Activated T-helper 1 cell treated with anti-CD3 and anti-CD28 coated beads, Interleukin-12 subunit alpha, Interleukin-12 subunit beta, Interleukin-2, Interleukin-4 antibody, amounts not matched to agents 30 ng/mL and 10 ng/mL and 1 ng/mL, durations not matched to agents 14 hours and 24 hours and 36 hours (primary cell): ENCODE measurements around the gene KRTAP3-3. TPM values are rescaled to one million over a fixed set of nuclear protein-coding genes. Genes with fewer than 3 reads are reported as not detected.

Experiments
- DNase-seq: peaks from one replicate; pipeline ENCODE4 v3.0.0; 2021; ENCODE audit warnings: low spot score
- H3K27ac Mint-ChIP-seq: one replicate; pipeline ENCODE4 v1.8.0; 2021; ENCODE audit warnings: mild to moderate bottlenecking, mixed read lengths
- H3K27me3 Mint-ChIP-seq: one replicate; pipeline ENCODE4 v1.8.0; 2022; ENCODE audit warnings: mild to moderate bottlenecking, moderate library complexity, mixed read lengths; ENCODE audit not compliant: insufficient read depth
- H3K36me3 Mint-ChIP-seq: one replicate; pipeline ENCODE4 v1.8.0; 2021; ENCODE audit warnings: low read depth, mixed read lengths
- H3K4me1 Mint-ChIP-seq: one replicate; pipeline ENCODE4 v1.8.0; 2021; ENCODE audit warnings: low read depth, mixed read lengths
- H3K4me3 Mint-ChIP-seq: one replicate; pipeline ENCODE4 v1.8.0; 2021; ENCODE audit warnings: mild to moderate bottlenecking, moderate library complexity, mixed read lengths
- H3K9me3 Mint-ChIP-seq: one replicate; pipeline ENCODE4 v1.8.0; 2021; ENCODE audit warnings: mixed read lengths
- intact Hi-C: fragments of 100-400 bp; cut with micrococcal nuclease; formaldehyde crosslinking; loops from one replicate; pipeline ENCODE4 v1.15.1; 2024
- total RNA-seq: library from RNA; stranded (reverse); gene quantifications from 2 replicates; pipeline ENCODE4 v1.2.3, GENCODE V29; 2022

The KRTAP3-3 gene
- total RNA-seq, 1 donor from 2014 or later = not detected

DNA sequence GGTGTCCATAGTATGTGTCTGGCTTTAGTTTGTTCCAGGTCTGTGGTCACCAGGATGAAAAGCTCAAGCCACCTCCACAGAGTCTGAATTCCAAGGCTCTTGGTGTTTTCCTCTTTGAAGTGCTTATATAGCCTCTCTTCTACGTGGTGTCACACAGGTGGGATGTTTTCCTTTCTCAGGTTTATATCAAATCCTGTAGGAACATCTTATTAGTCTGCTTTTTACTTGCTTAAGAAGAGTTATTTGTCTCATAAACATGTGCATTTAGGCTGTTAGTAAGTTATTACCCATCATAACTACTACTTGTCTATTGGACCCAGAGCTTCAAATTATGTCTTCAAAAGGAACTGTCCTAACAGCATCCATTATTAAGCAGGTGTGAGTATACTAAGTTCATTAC is 27.1 kb downstream of the KRTAP3-3 start, which contains the start of gene KRT39:
Gene KRT39 (minus strand): TSS at position 101 of the 400 bp plus-strand sequence. CDS start 92 bp downstream, at position 9.
- intact Hi-C loops = no loop called here
- no peak for DNase-seq
- Mint-ChIP-seq H3K4me1 (no peaks in the 10 kb centered on the region), H3K36me3 (no peaks in the 10 kb centered on the region), H3K27me3 (peaks cover 11% of the 10 kb centered on the region), H3K9me3 (peaks cover 5% of the 10 kb centered on the region), H3K27ac (no peak within 1 kb of the TSS), H3K4me3 (no peak within 1 kb of the TSS)

DNA sequence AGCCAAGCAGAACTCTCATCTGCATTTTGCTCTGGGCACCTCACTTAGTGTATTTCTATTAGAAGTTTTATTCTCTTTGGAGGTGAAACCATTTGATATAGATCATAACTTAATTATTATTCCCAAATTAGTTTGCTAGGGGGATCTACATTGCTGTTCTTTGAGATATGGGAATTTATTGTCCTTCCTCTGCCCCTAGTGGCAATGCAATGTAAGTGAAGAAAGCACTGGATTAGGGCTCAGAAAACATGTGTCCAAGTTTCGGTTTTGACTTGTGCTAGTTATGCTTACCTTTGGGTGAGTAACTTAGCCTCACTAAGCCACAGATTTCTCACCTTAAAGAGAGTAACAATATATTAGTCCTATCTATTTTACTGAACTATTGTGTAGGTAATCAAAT is 30.1 kb downstream of the KRTAP3-3 start:
- peaks cover 10% of the 10 kb centered on the region for H3K27me3 Mint-ChIP-seq
- no peak for DNase-seq
- intact Hi-C loops = no loop called here
- H3K9me3 Mint-ChIP-seq = peaks cover 5% of the 10 kb centered on the region
- H3K4me3 Mint-ChIP-seq = no peak overlapping the region
- H3K4me1 Mint-ChIP-seq = peaks cover 6% of the 10 kb centered on the region
- H3K36me3 Mint-ChIP-seq = no peaks in the 10 kb centered on the region
- H3K27ac Mint-ChIP-seq = no peak overlapping the region

DNA sequence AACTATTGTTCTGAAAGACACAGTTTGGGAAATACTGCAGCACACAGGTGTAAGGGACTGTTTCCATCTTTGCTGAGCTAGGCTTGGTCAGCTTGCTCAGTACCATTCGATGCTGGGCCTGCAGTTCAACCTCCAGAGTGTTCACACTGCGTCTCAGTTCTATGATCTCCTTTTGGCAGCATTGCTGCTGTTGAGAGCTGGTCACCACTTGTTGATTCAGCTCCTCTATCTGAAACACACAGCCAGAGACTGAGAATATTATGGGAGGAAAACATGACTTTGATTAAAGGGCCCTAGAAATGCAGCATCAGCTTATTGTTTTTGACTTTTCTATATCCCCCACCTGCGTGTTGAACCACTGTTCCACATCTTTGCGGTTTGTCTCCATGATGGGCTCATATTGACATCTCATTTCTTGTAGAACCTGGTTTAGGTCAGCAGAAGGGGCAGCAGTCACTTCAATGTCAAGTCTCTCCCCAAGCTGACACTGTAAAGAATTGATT is 31.9 kb downstream of the KRTAP3-3 start:
- H3K9me3 Mint-ChIP-seq = peaks cover 5% of the 10 kb centered on the region
- peaks cover 6% of the 10 kb centered on the region for H3K4me1 Mint-ChIP-seq

DNA sequence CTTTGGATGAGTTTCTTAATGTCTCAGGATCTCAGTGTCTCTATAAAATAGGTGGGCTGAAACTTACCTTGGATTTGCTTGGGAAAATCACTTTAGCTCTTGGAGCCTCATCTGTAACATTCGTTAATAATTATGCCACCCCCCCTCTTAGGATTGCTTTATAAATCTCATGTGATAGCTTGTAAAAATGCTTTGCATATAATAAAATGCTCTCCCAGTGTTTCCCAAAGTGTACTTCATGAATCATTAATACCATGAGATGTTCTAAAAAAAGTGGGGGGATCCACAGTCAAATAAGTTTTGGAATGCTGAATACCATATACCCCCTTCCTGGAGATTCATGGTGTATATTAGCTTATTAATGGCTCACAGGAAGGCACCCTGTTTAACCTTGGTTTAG is 32.4 kb downstream of the KRTAP3-3 start:
- Mint-ChIP-seq H3K27ac (no peak overlapping the region), H3K27me3 (peaks cover 16% of the 10 kb centered on the region), H3K4me1 (peaks cover 6% of the 10 kb centered on the region), H3K4me3 (no peak overlapping the region), H3K9me3 (peaks cover 5% of the 10 kb centered on the region), H3K36me3 (no peaks in the 10 kb centered on the region)
- intact Hi-C loops = no loop called here
- no peak for DNase-seq

More for the DNA sequence above, 31.9 kb downstream of the KRTAP3-3 start:
- Mint-ChIP-seq H3K36me3 (no peaks in the 10 kb centered on the region), H3K27ac (no peak overlapping the region), H3K4me3 (no peak overlapping the region), H3K27me3 (peaks cover 11% of the 10 kb centered on the region)
- no peak for DNase-seq
- intact Hi-C loops = no loop called here

DNA sequence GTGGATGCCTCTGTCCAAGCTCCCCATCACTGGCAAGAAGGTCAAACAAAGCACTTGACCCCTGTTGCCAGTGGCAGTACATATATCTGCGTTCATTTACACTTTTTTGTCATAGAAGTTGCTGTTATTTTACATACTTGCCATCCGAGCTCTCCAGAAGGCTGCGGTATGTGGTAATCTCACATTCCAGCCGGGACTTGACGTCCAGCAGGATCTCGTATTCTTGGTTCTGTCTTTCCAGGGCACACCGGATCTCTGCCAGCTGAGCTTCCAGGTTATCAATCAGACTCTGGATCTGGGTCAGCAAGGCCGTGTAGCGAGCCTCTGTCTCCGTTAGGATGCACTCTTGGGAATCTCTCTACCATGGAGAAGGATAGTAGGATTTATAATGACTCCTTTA is 33.8 kb downstream of the KRTAP3-3 start:
- H3K27me3 Mint-ChIP-seq = peaks cover 13% of the 10 kb centered on the region
- peaks cover 6% of the 10 kb centered on the region for H3K4me1 Mint-ChIP-seq
- H3K4me3 Mint-ChIP-seq = no peak overlapping the region
- no peaks in the 10 kb centered on the region for H3K9me3 Mint-ChIP-seq
- H3K27ac Mint-ChIP-seq = no peak overlapping the region
- no peaks in the 10 kb centered on the region for H3K36me3 Mint-ChIP-seq
- intact Hi-C loops = no loop called here
- no peak for DNase-seq

DNA sequence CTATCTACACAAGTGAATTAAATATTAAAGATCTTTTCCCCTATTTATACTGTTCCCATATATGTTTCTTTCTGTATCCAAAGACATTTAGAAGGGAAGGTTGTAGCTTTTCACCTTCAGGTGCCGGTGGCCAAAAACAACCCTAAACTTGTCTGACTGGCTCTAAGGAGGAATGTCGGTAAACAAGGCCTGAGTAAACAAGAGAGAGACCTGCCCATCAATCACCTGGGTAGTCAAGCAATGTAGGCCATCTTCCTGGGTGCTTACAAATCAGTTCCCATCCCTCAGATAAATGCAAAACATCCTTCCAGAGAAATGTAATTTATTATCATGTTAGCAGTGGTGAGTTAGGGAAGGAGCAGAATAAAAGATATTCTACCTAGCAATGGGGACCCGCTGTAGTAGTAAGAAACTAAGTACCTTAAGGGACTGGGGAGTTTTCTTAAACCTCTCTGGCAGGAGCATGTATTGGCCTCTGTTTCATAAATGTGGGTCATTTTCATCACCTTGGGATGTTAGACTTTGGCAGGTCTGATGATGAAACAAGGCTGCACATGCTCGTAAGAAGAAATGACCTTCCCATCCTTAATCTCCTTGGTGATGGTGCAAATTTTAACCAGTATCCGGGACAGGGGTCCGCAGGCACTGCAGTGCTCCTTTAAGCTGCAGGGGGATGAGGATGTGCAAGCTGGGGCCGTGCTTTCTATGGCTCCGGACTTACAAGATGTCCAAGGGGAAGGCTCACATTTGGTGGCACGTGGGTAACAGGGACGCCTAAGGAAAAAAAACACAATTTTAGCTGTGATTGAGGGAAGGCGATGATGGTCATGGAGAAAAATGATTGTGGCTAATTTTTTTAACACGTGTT is 35.6 kb downstream of the KRTAP3-3 start:
- no peaks in the 10 kb centered on the region for H3K36me3 Mint-ChIP-seq
- H3K4me3 Mint-ChIP-seq = no peak overlapping the region
- H3K9me3 Mint-ChIP-seq = no peaks in the 10 kb centered on the region
- intact Hi-C loops = no loop called here
- H3K27ac Mint-ChIP-seq = no peak overlapping the region
- no peak for DNase-seq
- peaks cover 15% of the 10 kb centered on the region for H3K27me3 Mint-ChIP-seq
- peaks cover 6% of the 10 kb centered on the region for H3K4me1 Mint-ChIP-seq

DNA sequence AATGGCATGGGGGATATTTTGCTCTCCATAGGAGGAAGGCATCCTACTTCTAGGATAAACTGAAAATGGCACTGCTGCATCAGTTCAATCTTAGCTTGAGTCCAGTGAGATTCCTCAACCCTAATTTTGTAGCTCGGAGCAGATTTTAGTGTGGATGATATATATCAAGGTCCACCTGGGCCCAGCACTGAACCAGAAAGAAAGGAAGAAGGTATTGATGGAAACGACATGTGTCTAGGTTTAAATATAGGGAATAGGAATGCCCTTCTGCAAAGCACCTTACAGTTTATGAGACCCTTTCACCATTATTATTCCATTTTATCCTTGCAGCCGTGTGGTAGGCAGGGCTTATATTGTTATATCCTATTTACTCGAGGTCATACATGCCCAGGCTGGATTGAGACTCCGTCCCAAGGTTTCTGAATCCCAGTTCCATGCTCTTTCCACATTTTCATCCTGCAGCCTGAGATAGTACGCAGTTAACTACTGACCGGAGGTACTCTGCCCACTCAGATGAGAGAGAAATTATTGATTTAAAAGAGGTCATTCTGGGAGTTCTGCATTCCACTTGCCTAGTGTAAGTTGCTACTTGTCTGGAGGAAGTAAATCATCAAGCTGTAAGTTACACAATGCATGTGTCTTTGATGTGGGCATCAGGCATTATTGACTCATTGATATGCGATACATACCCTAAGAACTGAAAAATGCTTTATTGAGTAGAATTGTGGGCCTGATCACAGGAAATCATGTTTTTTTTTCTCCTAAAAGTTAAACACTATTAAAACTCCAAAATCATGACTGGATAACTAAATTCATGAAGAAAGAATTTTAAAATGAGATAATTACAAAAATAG is 37.3 kb downstream of the KRTAP3-3 start:
- peaks cover 6% of the 10 kb centered on the region for H3K4me1 Mint-ChIP-seq
- no peak for DNase-seq
- peaks cover 19% of the 10 kb centered on the region for H3K27me3 Mint-ChIP-seq
- H3K27ac Mint-ChIP-seq = no peak overlapping the region
- H3K36me3 Mint-ChIP-seq = no peaks in the 10 kb centered on the region
- H3K9me3 Mint-ChIP-seq = no peaks in the 10 kb centered on the region
- no peak overlapping the region for H3K4me3 Mint-ChIP-seq
- intact Hi-C loops = no loop called here

DNA sequence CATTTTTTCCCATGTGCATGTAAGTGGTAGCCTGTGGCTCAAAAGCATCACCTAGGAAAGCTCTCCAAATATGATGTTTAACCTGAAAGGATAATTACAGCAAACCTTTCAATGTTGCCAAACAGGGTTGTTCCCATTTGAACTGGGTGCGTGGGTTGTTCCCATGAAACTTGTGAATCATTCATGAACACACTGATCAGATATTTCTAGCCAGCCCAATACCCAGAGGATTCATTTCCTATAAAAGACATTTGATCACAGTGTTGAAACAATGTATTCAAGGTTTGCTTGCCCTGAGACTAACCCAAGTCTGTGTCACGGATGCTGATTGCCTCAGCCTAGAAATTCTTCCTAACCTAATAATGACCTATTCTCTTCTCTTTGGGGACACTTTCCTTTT is 40.1 kb downstream of the KRTAP3-3 start:
- H3K4me3 Mint-ChIP-seq = no peak overlapping the region
- H3K27ac Mint-ChIP-seq = no peak overlapping the region
- no peaks in the 10 kb centered on the region for H3K36me3 Mint-ChIP-seq
- H3K9me3 Mint-ChIP-seq = no peaks in the 10 kb centered on the region
- peaks cover 19% of the 10 kb centered on the region for H3K27me3 Mint-ChIP-seq
- DNase-seq = no peak
- intact Hi-C loops = no loop called here
- no peaks in the 10 kb centered on the region for H3K4me1 Mint-ChIP-seq

DNA sequence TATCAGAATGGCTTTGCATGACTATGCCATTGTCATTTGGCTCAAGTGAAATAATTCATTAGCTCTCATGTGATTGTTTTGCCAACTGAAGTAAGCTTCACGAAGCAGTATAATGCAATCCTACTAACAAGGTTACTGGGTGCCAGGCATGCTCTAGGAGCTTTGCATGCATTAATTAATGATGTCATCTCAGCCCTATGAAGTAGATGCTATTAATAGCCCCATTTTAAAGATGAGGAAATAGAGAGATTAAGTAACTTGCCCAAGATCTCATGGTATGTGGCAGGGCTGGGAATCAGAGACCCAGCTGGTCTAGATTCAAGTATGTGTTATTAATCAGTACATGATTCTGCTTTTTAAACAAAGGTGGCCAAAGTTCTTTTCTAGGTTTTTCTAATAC is 41.3 kb downstream of the KRTAP3-3 start:
- no peak overlapping the region for H3K27ac Mint-ChIP-seq
- no peaks in the 10 kb centered on the region for H3K36me3 Mint-ChIP-seq
- H3K9me3 Mint-ChIP-seq = no peaks in the 10 kb centered on the region
- H3K27me3 Mint-ChIP-seq = peaks cover 18% of the 10 kb centered on the region
- intact Hi-C loops = no loop called here
- no peak overlapping the region for H3K4me3 Mint-ChIP-seq
- no peaks in the 10 kb centered on the region for H3K4me1 Mint-ChIP-seq
- no peak for DNase-seq

DNA sequence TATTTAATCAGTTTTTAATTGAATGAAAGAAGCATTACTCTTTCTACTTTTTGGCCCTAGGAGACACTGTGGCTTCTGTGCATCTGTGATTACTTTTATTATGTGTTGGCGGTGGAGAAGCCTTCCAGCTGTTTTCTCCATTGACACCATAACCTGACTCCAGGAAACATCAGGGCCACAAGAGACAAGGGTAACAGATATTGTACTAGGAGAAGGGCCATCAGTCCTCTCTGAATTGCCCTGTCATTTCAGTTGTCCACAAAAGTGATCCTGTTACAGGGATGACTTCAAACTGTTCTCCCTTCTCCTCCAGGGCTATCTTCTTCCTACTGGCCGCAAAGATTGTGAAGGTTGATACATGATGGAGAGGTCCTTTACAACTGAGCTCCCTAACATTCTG is 41.8 kb downstream of the KRTAP3-3 start:
- no peak for DNase-seq
- H3K4me3 Mint-ChIP-seq = no peak overlapping the region
- no peaks in the 10 kb centered on the region for H3K36me3 Mint-ChIP-seq
- no peaks in the 10 kb centered on the region for H3K4me1 Mint-ChIP-seq
- intact Hi-C loops = no loop called here
- H3K9me3 Mint-ChIP-seq = no peaks in the 10 kb centered on the region
- H3K27ac Mint-ChIP-seq = no peak overlapping the region
- H3K27me3 Mint-ChIP-seq = peaks cover 21% of the 10 kb centered on the region

DNA sequence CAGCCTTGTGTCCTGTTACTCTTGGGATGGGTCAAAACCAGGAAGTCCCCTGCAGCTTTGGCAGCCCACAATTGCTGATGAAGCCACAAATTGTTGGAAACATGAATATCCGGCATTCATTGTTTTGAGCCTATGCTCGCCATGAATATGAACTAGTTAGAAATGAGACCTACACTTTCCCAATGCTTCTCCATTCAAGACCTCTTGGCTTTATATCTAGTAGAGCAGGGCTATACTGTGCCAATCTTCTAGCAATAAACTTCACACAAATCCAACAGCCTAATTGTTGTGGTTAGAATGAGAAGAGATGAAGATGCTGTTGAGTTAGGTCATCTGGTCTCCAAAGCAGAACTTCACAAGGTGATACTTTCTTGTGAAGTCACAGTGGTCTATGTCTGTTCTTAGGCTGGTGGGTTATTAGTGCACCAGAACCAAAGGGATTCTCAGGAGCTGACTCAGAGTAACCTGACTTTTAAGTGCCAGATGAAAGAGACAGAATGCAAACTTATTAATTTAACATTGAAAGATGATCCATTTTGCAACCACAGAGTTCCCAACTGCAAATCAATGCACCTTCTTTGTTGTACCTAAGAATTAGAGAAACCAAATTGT is 42.8 kb downstream of the KRTAP3-3 start:
- intact Hi-C loops = no loop called here
- Mint-ChIP-seq H3K9me3 (no peaks in the 10 kb centered on the region), H3K4me3 (no peak overlapping the region), H3K27ac (no peak overlapping the region), H3K36me3 (no peaks in the 10 kb centered on the region), H3K27me3 (peaks cover 23% of the 10 kb centered on the region), H3K4me1 (no peaks in the 10 kb centered on the region)
- DNase-seq = no peak

DNA sequence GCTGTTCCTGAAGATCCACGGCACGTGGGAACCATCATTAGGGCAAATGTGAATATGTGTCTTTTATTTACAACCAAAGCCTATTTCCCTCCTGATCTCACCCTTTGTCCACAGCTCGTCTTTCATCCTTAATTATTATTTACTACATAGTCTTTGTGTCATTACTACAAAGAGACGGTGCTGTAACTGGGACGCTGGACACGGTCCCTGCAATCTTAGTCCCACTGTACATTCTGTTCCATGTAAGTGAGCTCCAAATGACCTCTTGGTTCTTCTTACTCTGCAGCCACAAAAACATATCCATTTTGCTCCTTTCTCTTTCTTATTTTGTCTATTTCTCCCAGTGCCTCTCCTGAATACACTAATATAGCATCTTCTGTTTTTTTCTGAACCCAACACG is 43.8 kb downstream of the KRTAP3-3 start:
- no peak for DNase-seq
- intact Hi-C loops = no loop called here
- no peak overlapping the region for H3K4me3 Mint-ChIP-seq
- H3K27ac Mint-ChIP-seq = no peak overlapping the region
- H3K27me3 Mint-ChIP-seq = peaks cover 27% of the 10 kb centered on the region
- no peaks in the 10 kb centered on the region for H3K9me3 Mint-ChIP-seq
- no peaks in the 10 kb centered on the region for H3K4me1 Mint-ChIP-seq
- no peaks in the 10 kb centered on the region for H3K36me3 Mint-ChIP-seq
